ENCODE data around the gene CAMSAP2.

Gene CAMSAP2

GRCh38 chr1:200836213-200836612, 97.5 kb downstream of the CAMSAP2 start:
- H3K9ac ChIP-seq (ENCODE audit: low read length in 5 of 5): no peak overlapping the region
- H3K27me3 ChIP-seq (ENCODE audit: control insufficient read depth in 5 of 5, insufficient read depth in 4 of 5, low read length in 5 of 5): no peaks in the 10 kb centered on the region
- no peak overlapping the region for H3K4me3 ChIP-seq (ENCODE audit: low read depth in 1 of 5, low read length in 5 of 5)
- peaks cover 2 to 20% (median 5%) of the 10 kb centered on the region in 5 donors for H3K36me3 ChIP-seq (ENCODE audit: control insufficient read depth in 5 of 5, insufficient read depth in 5 of 5, low read length in 5 of 5)
- H3K9me3 ChIP-seq (ENCODE audit: control insufficient read depth in 5 of 5, low read length in 5 of 5): peaks cover 0 to 6% (median 0%) of the 10 kb centered on the region in 5 donors
- H3K27ac ChIP-seq (ENCODE audit: low read depth, low read length): no peak overlapping the region
- no peaks in the 10 kb centered on the region for H3K4me1 ChIP-seq (ENCODE audit: control insufficient read depth in 5 of 5, insufficient read depth in 5 of 5, low read length in 5 of 5)

- Histone ChIP-seq H3K4me1 (ENCODE audit: control insufficient read depth in 5 of 5, insufficient read depth in 5 of 5, low read length in 5 of 5) (no peaks in the 10 kb centered on the region), H3K27me3 (ENCODE audit: control insufficient read depth in 5 of 5, insufficient read depth in 4 of 5, low read length in 5 of 5) (no peaks in the 10 kb centered on the region), H3K36me3 (ENCODE audit: control insufficient read depth in 5 of 5, insufficient read depth in 5 of 5, low read length in 5 of 5) (peaks cover 2 to 22% (median 10%) of the 10 kb centered on the region in 5 donors), H3K9ac (ENCODE audit: low read length in 5 of 5) (no peak overlapping the region), H3K9me3 (ENCODE audit: control insufficient read depth in 5 of 5, low read length in 5 of 5) (peaks cover 0 to 6% (median 0%) of the 10 kb centered on the region in 5 donors), H3K27ac (ENCODE audit: low read depth, low read length) (no peak overlapping the region), H3K4me3 (ENCODE audit: low read depth in 1 of 5, low read length in 5 of 5) (no peak overlapping the region)
Measured at GRCh38 chr1:200837931-200838571, 99.4 kb downstream of the CAMSAP2 start.

GRCh38 chr1:200838676-200839445, 100.2 kb downstream of the CAMSAP2 start:
- H3K27me3 ChIP-seq (ENCODE audit: control insufficient read depth in 5 of 5, insufficient read depth in 4 of 5, low read length in 5 of 5): no peaks in the 10 kb centered on the region
- H3K9ac ChIP-seq (ENCODE audit: low read length in 5 of 5): no peak overlapping the region
- H3K9me3 ChIP-seq (ENCODE audit: control insufficient read depth in 5 of 5, low read length in 5 of 5): peaks cover 0 to 6% (median 0%) of the 10 kb centered on the region in 5 donors
- H3K4me1 ChIP-seq (ENCODE audit: control insufficient read depth in 5 of 5, insufficient read depth in 5 of 5, low read length in 5 of 5): no peaks in the 10 kb centered on the region
- no peak overlapping the region for H3K27ac ChIP-seq (ENCODE audit: low read depth, low read length)
- no peak overlapping the region for H3K4me3 ChIP-seq (ENCODE audit: low read depth in 1 of 5, low read length in 5 of 5)
- H3K36me3 ChIP-seq (ENCODE audit: control insufficient read depth in 5 of 5, insufficient read depth in 5 of 5, low read length in 5 of 5): peaks cover 3 to 23% (median 8%) of the 10 kb centered on the region in 5 donors

- H3K4me1 ChIP-seq (ENCODE audit: control insufficient read depth in 5 of 5, insufficient read depth in 5 of 5, low read length in 5 of 5): no peaks in the 10 kb centered on the region
- no peak overlapping the region for H3K9ac ChIP-seq (ENCODE audit: low read length in 5 of 5)
- H3K27me3 ChIP-seq (ENCODE audit: control insufficient read depth in 5 of 5, insufficient read depth in 4 of 5, low read length in 5 of 5): no peaks in the 10 kb centered on the region
- H3K4me3 ChIP-seq (ENCODE audit: low read depth in 1 of 5, low read length in 5 of 5): no peak overlapping the region
- peaks cover 32 to 44% (median 35%) of the 10 kb centered on the region in 5 donors for H3K36me3 ChIP-seq (ENCODE audit: control insufficient read depth in 5 of 5, insufficient read depth in 5 of 5, low read length in 5 of 5)
- H3K27ac ChIP-seq (ENCODE audit: low read depth, low read length): no peak overlapping the region
- no peaks in the 10 kb centered on the region for H3K9me3 ChIP-seq (ENCODE audit: control insufficient read depth in 5 of 5, low read length in 5 of 5)
Measured at GRCh38 chr1:200845360-200845759, 106.7 kb downstream of the CAMSAP2 start.

GRCh38 chr1:200846398-200846797, 107.7 kb downstream of the CAMSAP2 start:
- Histone ChIP-seq H3K4me1 (ENCODE audit: control insufficient read depth in 5 of 5, insufficient read depth in 5 of 5, low read length in 5 of 5) (no peaks in the 10 kb centered on the region), H3K27me3 (ENCODE audit: control insufficient read depth in 5 of 5, insufficient read depth in 4 of 5, low read length in 5 of 5) (no peaks in the 10 kb centered on the region), H3K4me3 (ENCODE audit: low read depth in 1 of 5, low read length in 5 of 5) (no peak overlapping the region), H3K27ac (ENCODE audit: low read depth, low read length) (no peak overlapping the region), H3K9me3 (ENCODE audit: control insufficient read depth in 5 of 5, low read length in 5 of 5) (no peaks in the 10 kb centered on the region), H3K9ac (ENCODE audit: low read length in 5 of 5) (no peak overlapping the region), H3K36me3 (ENCODE audit: control insufficient read depth in 5 of 5, insufficient read depth in 5 of 5, low read length in 5 of 5) (peaks cover 37 to 50% (median 42%) of the 10 kb centered on the region in 5 donors)

- H3K36me3 ChIP-seq (ENCODE audit: control insufficient read depth in 5 of 5, insufficient read depth in 5 of 5, low read length in 5 of 5): peaks cover 43 to 63% (median 51%) of the 10 kb centered on the region in 5 donors
Measured at GRCh38 chr1:200849430-200849829, 110.7 kb downstream of the CAMSAP2 start.

GRCh38 chr1:200850554-200850953, 111.9 kb downstream of the CAMSAP2 start:
- Histone ChIP-seq H3K4me3 (ENCODE audit: low read depth in 1 of 5, low read length in 5 of 5) (no peak overlapping the region), H3K4me1 (ENCODE audit: control insufficient read depth in 5 of 5, insufficient read depth in 5 of 5, low read length in 5 of 5) (no peaks in the 10 kb centered on the region), H3K27ac (ENCODE audit: low read depth, low read length) (no peak overlapping the region), H3K36me3 (ENCODE audit: control insufficient read depth in 5 of 5, insufficient read depth in 5 of 5, low read length in 5 of 5) (peaks cover 38 to 67% (median 49%) of the 10 kb centered on the region in 5 donors), H3K27me3 (ENCODE audit: control insufficient read depth in 5 of 5, insufficient read depth in 4 of 5, low read length in 5 of 5) (no peaks in the 10 kb centered on the region), H3K9ac (ENCODE audit: low read length in 5 of 5) (no peak overlapping the region), H3K9me3 (ENCODE audit: control insufficient read depth in 5 of 5, low read length in 5 of 5) (no peaks in the 10 kb centered on the region)

More at GRCh38 chr1:200849430-200849829, 110.7 kb downstream of the CAMSAP2 start:
- Histone ChIP-seq H3K27ac (ENCODE audit: low read depth, low read length) (no peak overlapping the region), H3K4me3 (ENCODE audit: low read depth in 1 of 5, low read length in 5 of 5) (no peak overlapping the region), H3K9me3 (ENCODE audit: control insufficient read depth in 5 of 5, low read length in 5 of 5) (no peaks in the 10 kb centered on the region), H3K9ac (ENCODE audit: low read length in 5 of 5) (no peak overlapping the region), H3K27me3 (ENCODE audit: control insufficient read depth in 5 of 5, insufficient read depth in 4 of 5, low read length in 5 of 5) (no peaks in the 10 kb centered on the region), H3K4me1 (ENCODE audit: control insufficient read depth in 5 of 5, insufficient read depth in 5 of 5, low read length in 5 of 5) (no peaks in the 10 kb centered on the region)

GRCh38 chr1:200856716-200857357, 118.1 kb downstream of the CAMSAP2 start:
- Histone ChIP-seq H3K4me1 (ENCODE audit: control insufficient read depth in 5 of 5, insufficient read depth in 5 of 5, low read length in 5 of 5) (peaks cover 0 to 3% (median 0%) of the 10 kb centered on the region in 5 donors), H3K9ac (ENCODE audit: low read length in 5 of 5) (no peak overlapping the region), H3K36me3 (ENCODE audit: control insufficient read depth in 5 of 5, insufficient read depth in 5 of 5, low read length in 5 of 5) (peaks cover 35 to 41% (median 38%) of the 10 kb centered on the region in 5 donors), H3K27ac (ENCODE audit: low read depth, low read length) (no peak overlapping the region), H3K4me3 (ENCODE audit: low read depth in 1 of 5, low read length in 5 of 5) (no peak overlapping the region), H3K27me3 (ENCODE audit: control insufficient read depth in 5 of 5, insufficient read depth in 4 of 5, low read length in 5 of 5) (no peaks in the 10 kb centered on the region), H3K9me3 (ENCODE audit: control insufficient read depth in 5 of 5, low read length in 5 of 5) (no peaks in the 10 kb centered on the region)

- Histone ChIP-seq H3K4me1 (ENCODE audit: control insufficient read depth in 5 of 5, insufficient read depth in 5 of 5, low read length in 5 of 5) (peaks cover 0 to 3% (median 0%) of the 10 kb centered on the region in 5 donors), H3K36me3 (ENCODE audit: control insufficient read depth in 5 of 5, insufficient read depth in 5 of 5, low read length in 5 of 5) (peaks cover 35 to 44% (median 39%) of the 10 kb centered on the region in 5 donors), H3K27ac (ENCODE audit: low read depth, low read length) (no peak overlapping the region), H3K4me3 (ENCODE audit: low read depth in 1 of 5, low read length in 5 of 5) (no peak overlapping the region), H3K9me3 (ENCODE audit: control insufficient read depth in 5 of 5, low read length in 5 of 5) (no peaks in the 10 kb centered on the region), H3K27me3 (ENCODE audit: control insufficient read depth in 5 of 5, insufficient read depth in 4 of 5, low read length in 5 of 5) (no peaks in the 10 kb centered on the region), H3K9ac (ENCODE audit: low read length in 5 of 5) (no peak overlapping the region)
Measured at GRCh38 chr1:200857804-200858203, 119.1 kb downstream of the CAMSAP2 start.

Measured in subcutaneous abdominal adipose tissue (tissue), 5 donors.